AG04450 (cell line): Measurements from ENCODE around the gene RPGR. TPM values are rescaled to one million over a fixed set of nuclear protein-coding genes. Genes with fewer than 3 reads are reported as not detected.

Experiments
- CTCF ChIA-PET: fragments of 300-600, 350-600 bp; formaldehyde crosslinking; extraction: SDS; loops from one replicate; lab custom pipeline; 2022; ENCODE audit warnings: antibody characterized with exemption, inconsistent platforms; lab: Charles Lee
- POLR2A ChIA-PET: fragments of 350-600 bp; formaldehyde crosslinking; extraction: SDS; loops from one replicate; lab custom pipeline; 2021; ENCODE audit warnings: antibody characterized with exemption, inconsistent platforms; lab: Yijun Ruan, JAX
- DNase-seq: peaks from one replicate; pipeline ENCODE4 v3.0.0-alpha.2; 2011; ENCODE audit warnings: low read depth, low spot score
- H3K27ac ChIP-seq: one replicate; pipeline ENCODE4 v1.5.1; 2012; ENCODE audit warnings: low read depth, low read length, control low read depth
- H3K27me3 ChIP-seq: one replicate; pipeline ENCODE4 v1.6.0; 2012; ENCODE audit warnings: low read length; ENCODE audit not compliant: control insufficient read depth, insufficient read depth
- H3K4me3 ChIP-seq: 2 replicates; pipeline ENCODE4 v1.5.1; 2011; ENCODE audit warnings: mild to moderate bottlenecking, low read depth, low read length, control low read depth
- H3K9me3 ChIP-seq: 2 replicates; pipeline ENCODE4 v1.5.1; 2012; ENCODE audit warnings: low read length; ENCODE audit not compliant: control insufficient read depth, insufficient read depth
- CTCF ChIP-seq: IDR thresholded peaks from 2 replicates; pipeline ENCODE4 v1.5.1; 2011; ENCODE audit warnings: low read depth, low read length, control low read depth, inconsistent platforms
- polyA plus RNA-seq: library from polyadenylated mRNA; depleted of rRNA; stranded (reverse); fragments of >200 nt; gene quantifications from 2 replicates; pipeline ENCODE4 v1.2.3, GENCODE V29; 2011

The RPGR gene
- polyA plus RNA-seq, 1 experiment = 2.0 TPM

GRCh38 chrX:38371641-38372040 lies 44.3 kb upstream of the RPGR start:
- TF ChIP-seq CTCF = no peak
- Histone ChIP-seq H3K27me3 (no peaks in the 10 kb centered on the region), H3K9me3 (no peaks in the 10 kb centered on the region), H3K27ac (no peak overlapping the region), H3K4me3 (no peak overlapping the region)
- POLR2A ChIA-PET = no interaction called here
- CTCF ChIA-PET = no interaction called here
- no peak for DNase-seq

GRCh38 chrX:38368774-38369173 lies 41.5 kb upstream of the RPGR start:
- DNase-seq = no peak
- no peak overlapping the region for H3K27ac ChIP-seq
- no peaks in the 10 kb centered on the region for H3K27me3 ChIP-seq
- no peak for TF ChIP-seq CTCF
- ChIA-PET POLR2A (no interaction called here), CTCF (no interaction called here)
- H3K9me3 ChIP-seq = no peaks in the 10 kb centered on the region
- no peak overlapping the region for H3K4me3 ChIP-seq

GRCh38 chrX:38365954-38366353 lies 38.6 kb upstream of the RPGR start:
- Histone ChIP-seq H3K27me3 (no peaks in the 10 kb centered on the region), H3K4me3 (no peak overlapping the region), H3K9me3 (no peaks in the 10 kb centered on the region), H3K27ac (no peak overlapping the region)
- TF ChIP-seq CTCF = no peak
- ChIA-PET CTCF (no interaction called here), POLR2A (no interaction called here)
- DNase-seq = no peak

GRCh38 chrX:38363046-38363445 lies 35.7 kb upstream of the RPGR start:
- no peak for DNase-seq
- H3K27ac ChIP-seq = no peak overlapping the region
- ChIA-PET POLR2A (no interaction called here), CTCF (no interaction called here)
- no peaks in the 10 kb centered on the region for H3K27me3 ChIP-seq
- H3K9me3 ChIP-seq = no peaks in the 10 kb centered on the region
- H3K4me3 ChIP-seq = no peak overlapping the region
- no peak for TF ChIP-seq CTCF

- CTCF ChIA-PET = no interaction called here
- TF ChIP-seq CTCF = no peak
- DNase-seq = no peak
These were observed 30.7 kb upstream of the RPGR start for GRCh38 chrX:38357747-38358673.

More at GRCh38 chrX:38357747-38358673, 30.7 kb upstream of the RPGR start:
- no peak overlapping the region for H3K4me3 ChIP-seq
- H3K27me3 ChIP-seq = no peaks in the 10 kb centered on the region
- no peak overlapping the region for H3K27ac ChIP-seq
- no peaks in the 10 kb centered on the region for H3K9me3 ChIP-seq
- POLR2A ChIA-PET = no interaction called here
